ENCODE data around the gene BMP8B.
"Not testable (repeated sequence)": the region's sequence is repeated elsewhere in the genome, so short reads cannot be mapped to it uniquely, and the experiment has no call there.

Gene BMP8B

GRCh38 chr1:39776886-39777285 lies 11.8 kb downstream of the BMP8B start:
- no peak for DNase-seq

GRCh38 chr1:39776400-39776713 lies 12.3 kb downstream of the BMP8B start:
- no peak for DNase-seq

DNA sequence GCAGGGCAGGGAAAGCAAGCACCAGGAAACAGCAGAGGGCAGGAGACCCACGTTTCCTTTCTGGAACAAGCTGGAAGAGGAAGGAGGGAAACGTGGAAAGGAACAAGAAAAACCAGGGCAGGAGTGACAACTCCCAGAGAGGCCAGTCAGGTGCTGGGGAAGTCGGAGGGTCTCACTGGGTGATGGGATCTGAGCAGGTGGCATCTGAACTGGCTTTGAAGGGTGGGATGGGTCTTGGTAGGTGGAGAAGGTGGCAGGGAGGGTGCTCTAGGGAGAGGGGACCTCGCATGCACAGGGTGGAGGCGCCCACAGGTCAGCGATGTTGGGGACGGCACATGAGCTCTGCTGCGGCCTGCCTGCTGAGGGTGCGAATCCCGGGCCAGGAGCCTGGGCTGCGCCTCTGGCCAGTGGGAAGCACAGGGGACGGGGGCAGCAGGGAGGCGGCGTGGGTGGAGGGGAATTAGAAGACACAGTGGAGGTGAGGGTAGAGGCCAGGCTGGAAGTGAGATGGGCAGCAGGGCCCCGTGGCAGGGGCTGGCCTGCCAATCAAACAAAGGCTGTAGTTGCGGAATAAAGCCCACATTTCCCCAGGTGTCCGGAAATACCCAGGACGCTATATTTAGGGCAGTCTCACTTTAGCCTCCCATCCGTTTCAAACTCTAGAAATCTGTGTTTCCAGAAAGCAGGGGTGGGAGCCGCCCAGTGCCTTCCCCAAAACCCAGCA lies 12.8 kb downstream of the BMP8B start:
- DNase-seq: not testable (repeated sequence)

GRCh38 chr1:39775141-39775540 lies 13.5 kb downstream of the BMP8B start:
- DNase-seq: not testable (repeated sequence)

GRCh38 chr1:39773369-39773979 lies 15.2 kb downstream of the BMP8B start:
- DNase-seq: not testable (repeated sequence)

GRCh38 chr1:39771022-39771532 lies 17.6 kb downstream of the BMP8B start, which contains the start of gene OXCT2:
OXCT2 (minus strand) TSS chr1:39771348; CDS start chr1:39771255, 93 bp downstream.
- DNase-seq: not testable (repeated sequence)

DNA sequence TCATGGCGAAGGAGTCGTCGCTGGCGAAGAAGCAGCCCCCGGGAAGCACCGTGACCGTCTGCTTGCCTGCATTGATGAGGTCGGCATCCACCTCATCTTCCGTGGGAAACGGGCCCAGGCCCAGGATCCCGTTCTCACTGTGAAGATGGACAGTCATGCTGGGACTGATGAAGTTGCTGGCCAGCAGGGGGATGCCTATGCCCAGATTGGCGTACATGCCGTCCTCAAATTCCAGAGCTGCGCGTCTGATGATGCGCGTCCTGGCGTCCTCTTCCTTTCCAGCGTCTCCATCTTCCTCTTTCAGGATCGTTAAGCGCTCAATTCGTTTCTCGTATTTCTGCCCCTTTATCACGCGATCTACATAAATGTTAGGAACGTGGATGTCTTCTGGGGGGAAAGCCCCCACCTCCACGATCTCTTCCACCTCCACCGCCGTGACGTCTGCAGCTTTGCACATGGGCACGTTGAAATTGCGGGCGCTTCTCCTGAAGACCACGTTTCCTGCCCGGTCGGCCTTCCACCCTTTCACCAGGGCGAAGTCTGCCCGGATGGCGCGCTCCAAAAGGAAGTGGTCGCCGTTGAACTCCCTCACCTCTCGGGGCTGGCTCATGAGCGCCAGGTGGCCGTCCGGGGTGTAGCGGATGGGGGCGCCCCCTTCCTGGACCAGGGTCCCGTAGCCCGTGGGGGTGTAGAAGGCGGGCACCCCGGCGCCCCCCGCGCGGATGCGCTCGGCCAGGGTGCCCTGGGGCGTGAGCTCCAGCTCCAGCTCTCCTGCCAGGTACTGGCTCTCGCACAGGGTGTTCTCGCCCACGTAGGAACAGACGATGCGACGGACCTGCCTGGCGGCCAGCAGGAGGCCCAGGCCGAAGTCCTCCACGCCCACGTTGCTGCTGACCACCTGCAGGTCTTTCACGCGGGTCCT lies 18.3 kb downstream of the BMP8B start:
- not testable (repeated sequence) for DNase-seq

- DNase-seq: not testable (repeated sequence)
These were observed 19.2 kb downstream of the BMP8B start for GRCh38 chr1:39769502-39769901.

DNA sequence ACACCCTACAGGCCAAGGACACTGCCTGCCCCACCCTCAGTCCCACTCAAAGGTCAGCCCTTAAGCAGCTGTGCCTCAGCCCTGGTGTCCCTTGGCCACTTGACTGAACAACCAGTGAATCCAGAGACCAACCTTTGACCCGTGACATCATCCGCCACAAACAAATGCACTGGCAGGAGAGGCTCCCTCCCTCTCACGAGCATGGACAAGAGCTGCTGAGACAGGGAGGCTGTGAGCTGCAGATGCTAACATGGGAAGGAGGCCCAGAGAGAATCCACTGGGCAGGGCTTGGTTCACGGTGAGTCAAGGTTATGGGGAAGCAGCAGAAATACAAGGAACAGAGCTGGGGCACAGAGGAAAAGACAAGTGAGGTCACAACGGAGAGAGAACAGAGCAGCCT lies 22.2 kb downstream of the BMP8B start:
- DNase-seq: not testable (repeated sequence)

DNA sequence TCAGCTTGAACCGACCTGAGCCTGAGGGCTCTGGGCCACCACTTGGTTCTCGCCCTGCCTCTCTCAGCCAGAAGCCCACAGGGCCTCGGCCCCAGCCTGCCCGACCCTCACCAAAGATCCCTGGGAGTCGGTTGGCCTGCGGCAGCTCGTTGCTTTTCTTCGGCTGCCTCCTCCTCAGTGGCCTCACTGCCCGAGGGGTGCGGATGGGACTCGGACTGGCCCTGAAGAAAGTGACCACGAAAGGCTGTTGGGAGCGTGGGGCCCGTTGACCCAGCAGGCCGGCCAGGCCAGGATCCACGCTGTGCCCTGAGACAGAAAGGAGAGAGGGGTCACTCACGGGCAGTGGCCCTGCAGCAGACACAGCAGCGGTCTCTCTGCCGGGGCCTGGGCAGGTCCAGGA lies 24.2 kb downstream of the BMP8B start:
- not testable (repeated sequence) for DNase-seq

- DNase-seq: not testable (repeated sequence)
These were observed 24.9 kb downstream of the BMP8B start for GRCh38 chr1:39763619-39764374.

GRCh38 chr1:39762550-39763540 lies 25.8 kb downstream of the BMP8B start:
- DNase-seq: no peak

GRCh38 chr1:39761557-39762260 lies 27.0 kb downstream of the BMP8B start:
- no peak for DNase-seq

DNA sequence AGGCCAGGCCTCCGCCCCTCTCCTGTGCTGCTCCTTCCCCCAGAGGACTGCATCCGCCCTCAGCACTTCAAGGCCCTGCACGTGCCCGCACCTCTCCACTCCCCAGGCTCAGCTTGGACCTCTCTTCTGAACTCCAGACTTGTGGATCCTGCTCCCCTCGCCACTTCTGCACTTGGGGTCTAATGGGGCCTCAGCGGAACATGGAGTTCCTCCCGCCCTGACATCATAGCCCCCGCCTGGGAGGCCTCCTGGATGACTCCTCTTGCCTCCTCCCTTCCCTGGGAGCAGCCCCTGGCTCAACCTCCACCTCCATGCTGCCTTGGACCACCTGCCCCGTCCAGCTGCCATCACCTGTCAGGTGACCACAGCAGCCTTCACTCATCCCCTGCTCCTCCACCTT lies 27.6 kb downstream of the BMP8B start:
- no peak for DNase-seq

GRCh38 chr1:39760074-39761008 lies 28.3 kb downstream of the BMP8B start:
- no peak for DNase-seq

DNA sequence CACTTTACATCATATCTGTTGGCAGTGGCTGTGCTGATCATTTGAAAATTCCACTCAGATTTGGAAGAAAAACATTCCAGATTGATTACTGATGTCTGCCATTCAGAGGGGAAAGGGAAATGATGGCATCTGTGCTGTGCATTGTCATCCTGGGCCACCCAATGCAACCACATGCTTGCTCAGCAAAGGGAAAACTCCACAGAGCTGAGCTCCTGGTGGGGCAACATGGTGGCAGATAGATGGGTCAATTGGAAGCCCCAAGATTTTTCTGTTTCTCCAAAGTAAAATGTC lies 29.3 kb downstream of the BMP8B start:
- DNase-seq: no peak

- no peak for DNase-seq
These were observed 29.9 kb downstream of the BMP8B start for GRCh38 chr1:39758556-39759435.

- DNase-seq: no peak
These were observed 31.2 kb downstream of the BMP8B start for GRCh38 chr1:39757501-39757900.
